ENCODE results near the gene SH3BGRL. TPM values are rescaled to one million over a fixed set of nuclear protein-coding genes. Genes with fewer than 3 reads are reported as not detected.
"Not testable (repeated sequence)": the region's sequence is repeated elsewhere in the genome, so short reads cannot be mapped to it uniquely, and the experiment has no call there.

Gene SH3BGRL
- total RNA-seq, 1 experiment from 2014 or later, result 85.9 TPM

DNA sequence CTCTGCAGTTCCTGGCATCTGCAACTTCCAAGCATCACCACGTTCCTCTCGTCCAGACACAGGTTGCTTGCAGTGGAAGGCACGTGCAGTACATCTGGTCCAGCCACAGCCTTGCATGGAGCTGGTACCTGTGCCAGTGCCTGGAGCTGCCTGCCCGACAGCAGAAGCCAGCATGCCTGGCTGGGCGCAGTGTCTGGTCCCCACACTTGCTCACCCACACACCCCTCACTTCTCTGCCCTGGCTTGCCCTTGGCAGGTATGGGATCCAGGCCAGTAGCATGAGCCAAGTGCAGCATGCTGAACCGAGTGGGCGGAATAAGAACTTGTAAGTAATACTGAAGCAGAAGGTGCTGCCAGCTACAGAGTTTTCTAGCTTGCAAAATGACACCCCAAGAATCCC, 39.9 kb downstream of the SH3BGRL start:
- DNase-seq (ENCODE audit: low read depth, low spot score), result no peak
- in situ Hi-C loops (cut with HindIII; ENCODE audit: low pct_unique_long_range_greater_than_20kb, low sequenced_read_pairs), result no loop called here

DNA sequence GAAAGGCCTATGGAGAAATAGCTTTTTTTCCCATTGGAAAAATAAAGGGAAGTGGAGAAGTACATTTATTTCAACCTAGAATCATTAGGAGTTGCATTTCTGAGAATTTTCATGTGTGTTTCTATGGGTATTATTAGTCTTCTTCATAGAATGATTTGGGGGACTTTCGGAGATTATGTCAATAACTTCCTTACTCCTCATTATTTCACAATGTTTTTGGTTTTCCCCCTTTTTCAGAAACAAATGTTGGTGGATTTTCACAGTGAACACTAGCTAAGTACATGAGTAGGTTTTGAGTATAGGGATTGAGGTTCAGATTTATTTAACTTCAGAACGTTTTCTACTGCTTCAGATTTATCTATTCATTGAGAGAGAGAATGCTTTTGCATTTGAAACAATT, 54.0 kb downstream of the SH3BGRL start:
- in situ Hi-C loops (cut with HindIII; ENCODE audit: low pct_unique_long_range_greater_than_20kb, low sequenced_read_pairs), result no loop called here
- no peak for DNase-seq (ENCODE audit: low read depth, low spot score)

DNA sequence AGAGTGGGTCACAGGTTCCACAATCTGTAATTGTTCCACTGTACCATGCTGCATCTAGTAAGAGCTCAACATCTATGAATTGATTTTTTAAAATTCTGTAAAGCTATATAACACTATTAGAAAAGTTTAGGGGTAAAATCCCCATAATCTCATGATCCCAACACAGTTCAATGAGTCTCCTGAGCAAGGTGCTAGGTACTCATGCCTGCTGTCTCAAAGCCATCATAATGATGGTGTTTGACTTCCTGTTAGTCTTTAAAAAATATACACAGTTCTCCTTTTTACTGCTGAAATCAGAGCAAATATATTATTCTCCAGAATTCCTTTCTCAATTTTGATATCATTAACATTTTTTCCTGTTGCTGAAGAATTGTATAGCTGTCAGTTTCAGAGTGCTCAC, 55.9 kb downstream of the SH3BGRL start:
- in situ Hi-C loops (cut with HindIII; ENCODE audit: low pct_unique_long_range_greater_than_20kb, low sequenced_read_pairs), result no loop called here

DNA sequence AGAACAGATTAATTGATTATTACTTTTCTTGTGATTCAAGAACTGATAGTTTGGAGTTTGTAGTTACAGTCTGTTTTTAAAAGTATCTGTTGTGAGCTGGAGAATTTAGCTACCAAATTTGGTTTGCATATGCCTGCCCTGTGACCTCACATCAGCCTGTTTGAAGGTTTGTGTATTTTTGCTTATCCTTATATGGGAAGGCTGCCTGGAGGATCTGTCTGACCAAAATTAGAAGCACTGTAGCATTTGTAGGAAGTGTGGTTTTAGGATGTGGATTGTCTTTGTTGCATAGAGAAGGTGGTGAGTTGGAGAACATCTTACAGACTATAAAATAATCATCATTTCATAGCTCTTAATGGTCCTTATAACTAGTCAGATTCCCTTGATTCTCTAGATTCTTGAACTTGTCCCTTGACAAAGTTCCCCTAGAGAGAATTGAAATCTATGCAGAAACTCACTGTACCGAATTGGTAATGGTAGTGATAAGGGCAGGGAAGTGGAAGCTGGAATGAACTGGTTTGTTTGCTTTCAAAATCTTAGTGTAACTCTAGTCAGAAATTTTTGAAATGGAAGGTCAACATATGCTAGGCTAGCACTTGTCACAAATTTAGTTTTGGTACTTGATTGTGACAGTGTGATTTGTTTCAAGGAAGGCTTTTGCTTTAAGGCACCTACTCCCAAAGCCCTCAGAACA, 57.3 kb downstream of the SH3BGRL start:
- no peak for DNase-seq (ENCODE audit: low read depth, low spot score)
- in situ Hi-C loops (cut with HindIII; ENCODE audit: low pct_unique_long_range_greater_than_20kb, low sequenced_read_pairs), result no loop called here

More for the DNA sequence above, 55.9 kb downstream of the SH3BGRL start:
- DNase-seq (ENCODE audit: low read depth, low spot score), result no peak

- DNase-seq (ENCODE audit: low read depth, low spot score), result no peak
- in situ Hi-C loops (cut with HindIII; ENCODE audit: low pct_unique_long_range_greater_than_20kb, low sequenced_read_pairs), result no loop called here
Measured at GRCh38 chrX:81259714-81260395, 58.0 kb downstream of the SH3BGRL start.

DNA sequence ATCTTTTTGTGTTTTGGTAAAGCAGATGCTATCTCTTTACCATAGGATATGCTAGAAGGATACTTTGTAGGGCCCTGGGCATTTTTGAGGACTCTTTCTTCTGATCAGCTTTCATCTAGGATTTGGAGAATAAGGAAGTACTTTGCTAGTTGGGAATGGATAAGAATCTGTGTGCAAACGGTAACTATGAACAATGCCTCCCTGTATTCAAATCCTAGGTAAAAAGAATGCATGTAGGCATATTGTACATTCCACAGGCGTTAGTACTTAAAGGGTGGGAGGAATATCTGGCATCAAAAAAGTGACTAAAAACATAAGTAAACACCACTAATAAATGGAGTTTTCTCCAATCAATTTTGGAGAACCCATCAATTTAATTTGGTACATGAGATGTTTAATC, 59.7 kb downstream of the SH3BGRL start:
- in situ Hi-C loops (cut with HindIII; ENCODE audit: low pct_unique_long_range_greater_than_20kb, low sequenced_read_pairs), result no loop called here
- no peak for DNase-seq (ENCODE audit: low read depth, low spot score)

GRCh38 chrX:81263059-81263458, 61.2 kb downstream of the SH3BGRL start:
- in situ Hi-C loops (cut with HindIII; ENCODE audit: low pct_unique_long_range_greater_than_20kb, low sequenced_read_pairs), result no loop called here
- DNase-seq (ENCODE audit: low read depth, low spot score), result no peak

DNA sequence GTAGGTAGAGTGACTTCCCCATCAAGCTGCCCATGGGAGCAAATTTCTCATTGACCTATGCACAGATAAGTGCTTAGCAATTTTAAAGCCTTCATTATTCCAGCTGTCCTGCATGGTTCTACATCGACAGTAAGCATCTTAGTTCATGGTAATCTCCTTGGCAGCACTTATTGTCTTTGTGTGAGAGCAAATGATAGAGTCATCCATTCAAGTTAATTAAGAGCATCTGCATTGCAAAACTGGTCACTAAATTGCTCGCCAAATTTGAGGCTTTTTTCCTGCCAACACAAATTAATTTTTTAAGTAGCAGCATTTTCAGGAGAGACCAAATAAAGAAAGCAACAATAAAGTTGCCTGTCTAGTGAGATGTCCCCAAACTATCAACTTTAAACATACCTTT, 76.7 kb downstream of the SH3BGRL start:
- in situ Hi-C loops (cut with HindIII; ENCODE audit: low pct_unique_long_range_greater_than_20kb, low sequenced_read_pairs), result no loop called here
- DNase-seq (ENCODE audit: low read depth, low spot score), result no peak

GRCh38 chrX:81280148-81280547, 78.2 kb downstream of the SH3BGRL start:
- in situ Hi-C loops (cut with HindIII; ENCODE audit: low pct_unique_long_range_greater_than_20kb, low sequenced_read_pairs), result no loop called here
- peak; percentile 39 for DNase-seq (ENCODE audit: low read depth, low spot score)

DNA sequence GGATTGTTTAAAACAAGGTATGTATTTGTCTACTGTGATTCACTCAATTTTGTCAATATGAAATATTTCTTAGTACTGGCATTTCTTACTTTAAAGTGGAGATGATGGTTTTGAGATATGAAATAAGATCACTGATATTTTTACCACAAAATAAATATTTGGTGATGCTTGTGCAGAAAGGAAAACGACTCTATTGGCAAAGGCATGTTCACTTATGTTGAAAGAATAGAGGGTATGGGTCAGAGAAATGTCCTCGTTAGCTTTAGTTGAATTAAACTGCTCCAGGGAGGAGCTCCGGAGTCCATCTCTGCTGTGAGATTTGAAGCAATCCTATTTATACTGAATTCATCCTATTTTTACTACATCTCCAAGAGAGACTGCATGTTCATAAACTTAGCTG, 84.2 kb downstream of the SH3BGRL start:
- in situ Hi-C loops (cut with HindIII; ENCODE audit: low pct_unique_long_range_greater_than_20kb, low sequenced_read_pairs), result no loop called here
- DNase-seq (ENCODE audit: low read depth, low spot score), result no peak

DNA sequence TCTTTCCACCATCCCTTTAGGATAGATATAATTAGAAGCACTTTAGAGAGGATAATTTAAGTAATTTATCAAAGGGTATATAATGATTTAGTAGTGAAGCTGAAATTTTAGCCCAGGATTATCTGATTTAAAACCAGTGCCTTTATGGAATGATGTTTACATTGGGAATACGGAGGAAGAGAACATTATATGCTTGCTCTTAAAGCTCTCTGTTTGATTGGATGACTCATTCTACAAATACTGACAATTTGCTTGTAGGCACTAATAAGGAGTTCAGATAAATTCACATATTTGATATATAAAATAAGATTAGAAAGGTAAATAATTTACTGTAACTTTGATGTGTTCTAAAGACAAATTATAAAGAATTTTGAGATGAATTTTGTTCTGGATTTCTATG, 84.7 kb downstream of the SH3BGRL start:
- in situ Hi-C loops (cut with HindIII; ENCODE audit: low pct_unique_long_range_greater_than_20kb, low sequenced_read_pairs), result no loop called here
- no peak for DNase-seq (ENCODE audit: low read depth, low spot score)

- in situ Hi-C loops (cut with HindIII; ENCODE audit: low pct_unique_long_range_greater_than_20kb, low sequenced_read_pairs), result no loop called here
- DNase-seq (ENCODE audit: low read depth, low spot score), result no peak
Measured at GRCh38 chrX:81291996-81292395, 90.1 kb downstream of the SH3BGRL start.

- DNase-seq (ENCODE audit: low read depth, low spot score), result no peak
- in situ Hi-C loops (cut with HindIII; ENCODE audit: low pct_unique_long_range_greater_than_20kb, low sequenced_read_pairs), result no loop called here
Measured at GRCh38 chrX:81294101-81294500, 92.2 kb downstream of the SH3BGRL start.

GRCh38 chrX:81301877-81302276, 100.0 kb downstream of the SH3BGRL start:
- in situ Hi-C loops (cut with HindIII; ENCODE audit: low pct_unique_long_range_greater_than_20kb, low sequenced_read_pairs), result no loop called here
- DNase-seq (ENCODE audit: low read depth, low spot score), result no peak

GRCh38 chrX:81304563-81304962, 102.7 kb downstream of the SH3BGRL start:
- in situ Hi-C loops (cut with HindIII; ENCODE audit: low pct_unique_long_range_greater_than_20kb, low sequenced_read_pairs), result no loop called here
- no peak for DNase-seq (ENCODE audit: low read depth, low spot score)

DNA sequence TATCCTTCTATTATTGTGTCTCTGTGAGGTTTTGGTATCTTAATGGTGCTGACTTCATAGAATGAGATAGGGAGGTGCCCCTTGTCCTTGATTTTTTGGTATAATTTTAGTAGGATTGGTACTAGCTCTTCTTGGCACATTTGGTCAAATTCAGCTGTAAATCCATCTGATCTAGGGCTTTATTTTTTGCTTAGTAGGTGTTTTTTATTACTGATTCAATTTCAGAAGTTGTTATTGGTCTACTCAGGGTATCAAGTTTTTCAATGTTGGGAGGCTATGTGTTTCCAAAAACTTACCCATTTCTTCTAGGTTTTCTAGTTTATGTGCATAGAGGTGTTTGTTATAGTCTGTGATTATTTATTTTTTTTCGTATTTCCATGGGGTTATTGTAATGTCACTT, 103.3 kb downstream of the SH3BGRL start:
- in situ Hi-C loops (cut with HindIII; ENCODE audit: low pct_unique_long_range_greater_than_20kb, low sequenced_read_pairs), result no loop called here
- DNase-seq (ENCODE audit: low read depth, low spot score), result no peak

- in situ Hi-C loops (cut with HindIII; ENCODE audit: low pct_unique_long_range_greater_than_20kb, low sequenced_read_pairs), result no loop called here
Measured at GRCh38 chrX:81308086-81308829, 106.4 kb downstream of the SH3BGRL start.

GRCh38 chrX:81316163-81316562, 114.3 kb downstream of the SH3BGRL start:
- in situ Hi-C loops (cut with HindIII; ENCODE audit: low pct_unique_long_range_greater_than_20kb, low sequenced_read_pairs), result no loop called here
- no peak for DNase-seq (ENCODE audit: low read depth, low spot score)

More at GRCh38 chrX:81308086-81308829, 106.4 kb downstream of the SH3BGRL start:
- no peak for DNase-seq (ENCODE audit: low read depth, low spot score)

GRCh38 chrX:81331653-81332052, 129.8 kb downstream of the SH3BGRL start:
- DNase-seq (ENCODE audit: low read depth, low spot score); in situ Hi-C loops (cut with HindIII; ENCODE audit: low pct_unique_long_range_greater_than_20kb, low sequenced_read_pairs): not testable (repeated sequence)
